HepG2 (cell line): Measurements from ENCODE around the gene PRKCB. TPM values are rescaled to one million over a fixed set of nuclear protein-coding genes. Genes with fewer than 3 reads are reported as not detected.

Experiments
- ARNT ChIP-seq: fragments of 450-650 bp; IDR thresholded peaks from 2 replicates; pipeline ENCODE4 v1.6.1; 2017
- ELF1 ChIP-seq: sonication (generic); formaldehyde crosslinking; IDR thresholded peaks from 2 replicates; pipeline ENCODE4 v1.4.0; 2020; ENCODE audit warnings: missing genetic modification reagents
- GATAD1 ChIP-seq: IDR thresholded peaks from 2 replicates; pipeline ENCODE4 v1.6.1; 2016; ENCODE audit warnings: missing genetic modification reagents, missing compliant biosample characterization
- HBP1 ChIP-seq: IDR thresholded peaks from 2 replicates; pipeline ENCODE4 v1.6.1; 2016; ENCODE audit warnings: low read depth, control low read depth
- HNRNPL ChIP-seq: fragments of 200-400 bp; formaldehyde crosslinking; IDR thresholded peaks from 2 replicates; pipeline ENCODE4 v1.6.1; 2017; ENCODE audit warnings: mild to moderate bottlenecking, low read depth, low read length
- KLF13 ChIP-seq: sonication (generic); formaldehyde crosslinking; IDR thresholded peaks from 2 replicates; pipeline ENCODE4 v1.4.0; 2020; ENCODE audit warnings: mild to moderate bottlenecking, missing genetic modification reagents
- MAFG ChIP-seq: sonication (generic); formaldehyde crosslinking; IDR thresholded peaks from 2 replicates; pipeline ENCODE4 v1.5.1; 2020; ENCODE audit warnings: mild to moderate bottlenecking, missing genetic modification reagents
- NFE2L2 ChIP-seq: fragments of 150-350 bp; IDR thresholded peaks from 2 replicates; pipeline ENCODE4 v1.6.1; 2014; ENCODE audit warnings: low read length
- NRL ChIP-seq: sonication (generic); formaldehyde crosslinking; IDR thresholded peaks from 2 replicates; pipeline ENCODE4 v1.5.0; 2020; ENCODE audit warnings: missing genetic modification reagents, mild to moderate bottlenecking, moderate library complexity, borderline replicate concordance
- ZNF678 ChIP-seq: sonication (generic); formaldehyde crosslinking; IDR thresholded peaks from 2 replicates; pipeline ENCODE4 v1.4.0; 2020; ENCODE audit warnings: mild to moderate bottlenecking, missing genetic modification reagents
- ZNF7 ChIP-seq: IDR thresholded peaks from 2 replicates; pipeline ENCODE4 v1.6.1; 2016; ENCODE audit warnings: missing biosample characterization, missing genetic modification reagents
- polyA plus RNA-seq, 8 experiments: library from polyadenylated mRNA; depleted of rRNA in 3 of 8; stranded (reverse) in 7 of 8; unstranded in 1 of 8; fragments of >200 nt; fragmentation: Illumina TruSeq in 4 of 8; extraction: Trizol in 4 of 8; gene quantifications; 2 replicates each; pipeline versions ENCODE4 v1.2.1 to v1.2.3, GENCODE V29; 2011 to 2016; ENCODE audit warnings: low read depth in 4 of 8, missing spikeins in 1 of 8, mixed read lengths in 1 of 8; ENCODE audit not compliant: insufficient read depth in 1 of 8
- total RNA-seq, 5 experiments: library from RNA; depleted of rRNA; stranded (reverse); fragments of >200 nt; fragmentation: Illumina TruSeq; extraction: Trizol; gene quantifications; 2 replicates each; pipeline ENCODE4 v1.2.3, GENCODE V29; 2016; ENCODE audit warnings: low read depth in 1 of 5
- TF ChIP-seq, protein P1 (sequence below), 2 experiments: sonication (generic) in 1 of 2; formaldehyde crosslinking in 1 of 2; IDR thresholded peaks; 2 replicates each; pipeline versions ENCODE4 v1.6.1 to v1.9.0; 2014 to 2022; ENCODE audit warnings: antibody characterized with exemption in 1 of 2, borderline replicate concordance in 1 of 2, inconsistent platforms in 1 of 2, low read depth in 1 of 2, missing genetic modification reagents in 1 of 2
- TF ChIP-seq, protein P2 (sequence below): sonication (generic); formaldehyde crosslinking; IDR thresholded peaks from 2 replicates; pipeline ENCODE4 v1.5.1; 2020; ENCODE audit warnings: mild to moderate bottlenecking, missing genetic modification reagents
- TF ChIP-seq, protein P3 (sequence below): sonication (generic); IDR thresholded peaks from 2 replicates; pipeline ENCODE4 v1.6.1; 2016; ENCODE audit warnings: low read depth, borderline replicate concordance

The PRKCB gene
- total and polyA plus RNA-seq, 2 of the 13 experiments (the other 11 are each of a cell fraction or from before 2014, with no cell fraction given) = 0.01 TPM; not detected in 1

DNA sequence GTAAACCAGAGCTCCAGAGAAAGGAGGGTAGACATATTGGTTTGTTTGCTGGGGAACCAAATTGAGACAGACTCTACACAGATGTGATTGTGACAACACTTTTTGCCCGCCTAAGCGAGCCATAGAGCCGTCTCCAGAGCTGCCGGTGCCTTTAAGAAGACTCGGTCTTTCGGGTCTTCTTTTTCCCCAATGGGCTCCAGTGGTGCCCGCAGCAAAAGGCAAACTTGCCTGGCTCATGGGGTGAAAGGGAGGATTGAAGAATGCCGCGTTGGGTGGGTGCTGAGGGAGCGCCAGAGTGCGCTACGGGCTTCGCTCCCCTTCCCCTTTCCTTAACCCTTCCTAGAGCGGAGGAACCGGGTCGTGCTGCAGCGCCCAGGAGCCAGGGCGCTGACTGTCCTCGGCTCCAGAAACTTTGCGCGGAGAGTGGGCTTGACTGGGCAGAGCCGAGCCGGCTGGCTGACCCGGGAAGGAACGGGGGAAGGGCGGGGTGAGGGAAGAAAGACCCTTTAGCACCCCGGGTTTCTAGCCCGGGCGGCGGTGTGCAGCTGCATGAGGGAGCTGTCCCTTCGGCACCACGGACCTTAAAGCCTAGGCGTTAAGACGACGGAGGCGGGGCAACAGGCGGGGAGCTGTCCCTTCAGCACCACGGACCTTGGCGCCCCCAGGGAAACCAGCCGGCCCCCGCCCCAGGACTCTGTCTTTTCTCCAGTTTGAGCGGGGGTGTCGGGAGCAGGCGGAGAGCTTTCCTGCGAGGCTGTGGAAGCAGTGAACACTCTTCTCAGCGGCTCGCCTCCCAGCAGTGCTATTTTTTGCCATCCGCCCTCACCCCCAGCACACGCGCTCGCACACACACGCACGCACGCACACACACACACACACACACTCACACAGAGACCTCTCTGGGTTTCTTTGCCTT lies 419.9 kb downstream of the PRKCB start, which contains the start of gene CACNG3 (continued):
- no peak for TF ChIP-seq KLF13 (CRISPR knock-in tag)
- no peak for TF ChIP-seq ARNT
- no peak for TF ChIP-seq NRL (CRISPR knock-in tag)
- TF ChIP-seq ZNF7 (CRISPR knock-in tag) = no peak
- TF ChIP-seq NFE2L2 = no peak
- no peak for TF ChIP-seq HBP1 (CRISPR knock-in tag)
- TF ChIP-seq MAFG (CRISPR knock-in tag) = no peak
- TF ChIP-seq HNRNPL = no peak
- no peak for TF ChIP-seq GATAD1
- TF ChIP-seq, protein P1, sequence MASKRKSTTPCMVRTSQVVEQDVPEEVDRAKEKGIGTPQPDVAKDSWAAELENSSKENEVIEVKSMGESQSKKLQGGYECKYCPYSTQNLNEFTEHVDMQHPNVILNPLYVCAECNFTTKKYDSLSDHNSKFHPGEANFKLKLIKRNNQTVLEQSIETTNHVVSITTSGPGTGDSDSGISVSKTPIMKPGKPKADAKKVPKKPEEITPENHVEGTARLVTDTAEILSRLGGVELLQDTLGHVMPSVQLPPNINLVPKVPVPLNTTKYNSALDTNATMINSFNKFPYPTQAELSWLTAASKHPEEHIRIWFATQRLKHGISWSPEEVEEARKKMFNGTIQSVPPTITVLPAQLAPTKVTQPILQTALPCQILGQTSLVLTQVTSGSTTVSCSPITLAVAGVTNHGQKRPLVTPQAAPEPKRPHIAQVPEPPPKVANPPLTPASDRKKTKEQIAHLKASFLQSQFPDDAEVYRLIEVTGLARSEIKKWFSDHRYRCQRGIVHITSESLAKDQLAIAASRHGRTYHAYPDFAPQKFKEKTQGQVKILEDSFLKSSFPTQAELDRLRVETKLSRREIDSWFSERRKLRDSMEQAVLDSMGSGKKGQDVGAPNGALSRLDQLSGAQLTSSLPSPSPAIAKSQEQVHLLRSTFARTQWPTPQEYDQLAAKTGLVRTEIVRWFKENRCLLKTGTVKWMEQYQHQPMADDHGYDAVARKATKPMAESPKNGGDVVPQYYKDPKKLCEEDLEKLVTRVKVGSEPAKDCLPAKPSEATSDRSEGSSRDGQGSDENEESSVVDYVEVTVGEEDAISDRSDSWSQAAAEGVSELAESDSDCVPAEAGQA (IDR thresholded peaks at IDR 0.05; ENCODE audit: low read depth) = no peak
- TF ChIP-seq, protein P1 (CRISPR knock-in tag; IDR thresholded peaks at IDR 0.05; ENCODE audit: borderline replicate concordance) = no peak
- TF ChIP-seq, protein P2, sequence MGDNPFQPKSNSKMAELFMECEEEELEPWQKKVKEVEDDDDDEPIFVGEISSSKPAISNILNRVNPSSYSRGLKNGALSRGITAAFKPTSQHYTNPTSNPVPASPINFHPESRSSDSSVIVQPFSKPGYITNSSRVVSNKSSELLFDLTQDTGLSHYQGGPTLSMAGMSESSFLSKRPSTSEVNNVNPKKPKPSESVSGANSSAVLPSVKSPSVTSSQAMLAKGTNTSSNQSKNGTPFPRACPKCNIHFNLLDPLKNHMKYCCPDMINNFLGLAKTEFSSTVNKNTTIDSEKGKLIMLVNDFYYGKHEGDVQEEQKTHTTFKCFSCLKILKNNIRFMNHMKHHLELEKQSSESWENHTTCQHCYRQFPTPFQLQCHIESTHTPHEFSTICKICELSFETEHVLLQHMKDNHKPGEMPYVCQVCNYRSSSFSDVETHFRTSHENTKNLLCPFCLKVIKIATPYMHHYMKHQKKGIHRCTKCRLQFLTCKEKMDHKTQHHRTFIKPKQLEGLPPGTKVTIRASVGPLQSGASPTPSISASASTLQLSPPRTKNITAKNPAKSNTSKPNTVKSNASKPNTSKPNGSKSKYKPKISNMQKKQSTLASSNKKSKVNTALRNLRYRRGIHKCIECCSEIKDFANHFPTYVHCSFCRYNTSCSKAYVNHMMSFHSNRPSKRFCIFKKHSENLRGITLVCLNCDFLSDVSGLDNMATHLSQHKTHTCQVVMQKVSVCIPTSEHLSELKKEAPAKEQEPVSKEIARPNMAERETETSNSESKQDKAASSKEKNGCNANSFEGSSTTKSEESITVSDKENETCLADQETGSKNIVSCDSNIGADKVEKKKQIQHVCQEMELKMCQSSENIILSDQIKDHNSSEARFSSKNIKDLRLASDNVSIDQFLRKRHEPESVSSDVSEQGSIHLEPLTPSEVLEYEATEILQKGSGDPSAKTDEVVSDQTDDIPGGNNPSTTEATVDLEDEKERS = no peak
- TF ChIP-seq, protein P3, sequence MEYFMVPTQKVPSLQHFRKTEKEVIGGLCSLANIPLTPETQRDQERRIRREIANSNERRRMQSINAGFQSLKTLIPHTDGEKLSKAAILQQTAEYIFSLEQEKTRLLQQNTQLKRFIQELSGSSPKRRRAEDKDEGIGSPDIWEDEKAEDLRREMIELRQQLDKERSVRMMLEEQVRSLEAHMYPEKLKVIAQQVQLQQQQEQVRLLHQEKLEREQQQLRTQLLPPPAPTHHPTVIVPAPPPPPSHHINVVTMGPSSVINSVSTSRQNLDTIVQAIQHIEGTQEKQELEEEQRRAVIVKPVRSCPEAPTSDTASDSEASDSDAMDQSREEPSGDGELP = no peak
- no peak for TF ChIP-seq ZNF678 (CRISPR knock-in tag)
- no peak for TF ChIP-seq ELF1
